Mammary microvascular endothelial cell (primary cell): ENCODE results near the gene GNG7. TPM values are rescaled to one million over a fixed set of nuclear protein-coding genes. Genes with fewer than 3 reads are reported as not detected.

Experiments
- total RNA-seq: library from RNA; depleted of rRNA; stranded (reverse); fragments of >200 nt; gene quantifications from 2 replicates; pipeline ENCODE4 v1.2.3, GENCODE V29; 2015

Gene GNG7
- 0.25 and 0.33 TPM in 2 replicates for total RNA-seq

DNA sequence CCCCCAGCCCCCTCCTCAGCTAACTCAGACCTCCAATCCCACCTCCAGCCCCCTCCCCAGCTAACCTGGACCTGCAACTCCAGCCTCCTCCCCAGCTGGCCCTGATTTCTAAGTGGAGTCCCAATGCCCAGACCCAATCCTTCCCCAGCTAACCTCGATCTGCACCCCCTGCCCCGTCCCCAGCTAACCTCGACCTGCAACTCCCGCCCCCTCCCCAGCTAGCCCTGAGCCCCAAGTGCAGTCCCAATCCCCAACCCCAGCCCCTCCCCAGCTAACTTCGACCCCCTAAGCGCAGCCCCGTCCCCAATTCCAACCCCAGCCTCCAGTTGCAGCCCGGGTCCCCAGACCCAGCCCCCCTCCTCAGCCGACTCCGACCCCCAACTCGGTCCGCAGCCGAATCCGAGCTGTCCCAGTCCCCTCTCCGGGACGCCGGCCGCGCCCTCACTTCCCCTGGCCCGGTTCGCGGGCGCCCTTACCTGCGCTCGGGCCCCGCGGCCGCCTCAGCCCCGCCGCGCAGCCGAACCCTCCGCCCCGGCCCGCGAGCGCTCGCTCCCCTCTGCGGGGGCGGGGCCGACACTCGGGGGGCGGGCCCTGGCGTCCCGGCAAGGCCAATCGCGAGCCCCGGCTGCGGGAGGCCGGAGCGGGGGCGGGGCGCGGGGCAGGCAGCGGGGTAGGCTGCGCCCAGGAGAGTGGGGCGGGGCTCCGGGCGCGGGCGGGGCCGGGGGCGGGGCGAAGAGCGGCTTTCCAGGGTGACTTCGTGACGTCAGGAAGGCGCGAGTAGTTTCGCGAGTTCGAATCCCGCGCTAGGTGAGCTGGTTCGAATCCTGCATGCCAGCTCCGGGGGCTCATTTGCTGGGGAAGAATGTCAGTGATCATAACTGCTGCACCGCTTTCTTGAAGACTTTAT, at the start of gene GNG7:
GNG7 (minus strand) TSS at position 525 of the 907 bp plus-strand sequence. CDS start 182,006 bp downstream, outside the sequence.

DNA sequence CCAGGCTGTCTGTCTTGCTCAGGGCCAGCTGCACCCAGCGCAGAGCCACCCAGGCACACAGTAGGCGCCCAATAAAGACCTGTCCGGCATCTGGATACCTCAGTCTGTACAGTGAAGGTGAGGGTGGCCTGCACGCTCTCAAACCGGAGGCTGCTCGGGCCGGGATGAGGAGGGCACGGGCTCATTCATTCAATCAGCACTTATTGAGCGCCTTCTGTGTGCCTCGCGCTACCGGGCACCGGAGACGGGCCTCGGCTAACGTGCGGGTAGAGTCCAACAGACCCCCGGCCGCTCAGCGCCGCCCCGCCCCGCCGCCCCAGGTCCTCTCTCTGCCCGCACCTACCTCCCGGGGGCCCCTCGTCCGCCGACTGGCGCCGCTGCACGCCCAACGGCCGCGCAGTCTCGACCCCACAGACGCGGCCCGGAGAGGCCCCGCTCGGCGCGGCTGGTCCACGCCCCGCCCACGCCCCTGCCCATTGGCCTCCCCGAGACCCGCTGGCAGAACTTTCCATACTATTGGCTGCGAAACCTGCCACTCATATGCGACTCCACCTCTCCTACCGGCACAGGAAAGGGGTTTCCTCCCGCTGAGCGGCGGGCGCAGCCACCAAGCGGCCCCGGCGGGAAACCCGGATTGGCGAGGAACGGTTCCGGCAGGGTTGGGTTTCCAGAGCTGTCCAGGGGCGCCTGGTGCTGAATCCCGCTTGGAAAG, 37.3 kb upstream of the GNG7 start, which contains the start of gene SLC39A3:
SLC39A3 (minus strand) TSS at position 416 of the 712 bp plus-strand sequence. CDS start 2,760 bp downstream, outside the sequence.

DNA sequence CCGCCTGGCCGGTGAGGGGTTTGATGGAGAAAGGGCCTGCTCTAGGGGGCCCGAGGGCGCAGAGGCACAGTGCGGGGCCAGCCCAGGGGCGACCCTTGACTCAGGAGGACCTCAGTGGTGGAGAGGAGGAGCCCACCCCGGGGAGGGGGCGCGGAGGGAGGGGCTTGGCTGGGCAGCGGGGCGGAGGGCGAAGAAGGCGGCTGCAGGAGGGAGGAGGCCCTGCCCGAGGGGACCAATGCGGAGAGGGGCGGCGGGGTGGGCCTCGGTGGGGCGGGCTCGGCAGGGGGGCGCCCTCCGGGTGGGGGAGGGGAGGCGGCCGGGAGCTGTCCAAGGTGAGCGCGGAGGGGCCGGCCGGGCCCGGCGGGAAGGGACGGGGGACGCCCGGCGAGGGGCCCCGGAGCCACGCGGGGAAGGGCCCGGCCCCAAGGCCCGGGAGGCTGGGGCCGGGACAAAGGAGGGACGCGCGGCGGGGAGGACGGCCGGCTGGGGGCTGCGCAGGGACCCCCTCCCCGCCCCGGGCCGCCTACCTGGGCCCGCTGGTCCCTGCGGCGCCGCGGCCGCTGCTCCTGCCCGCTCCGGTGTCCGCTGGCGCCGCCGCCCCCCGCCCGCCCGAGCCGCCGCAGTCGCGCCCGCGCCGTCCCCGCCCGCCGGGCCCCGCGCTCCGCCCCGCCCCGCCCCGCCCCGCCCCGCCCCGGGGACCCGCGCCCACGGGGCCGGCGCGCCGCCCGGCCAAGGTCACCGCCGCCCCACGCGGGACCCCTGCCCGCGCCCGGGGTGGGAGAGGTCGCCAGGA, 18.5 kb upstream of the GNG7 start, which contains the start of gene DIRAS1:
DIRAS1 (minus strand) TSS at position 596 of the 793 bp plus-strand sequence. CDS start 3,566 bp downstream, outside the sequence.

DNA sequence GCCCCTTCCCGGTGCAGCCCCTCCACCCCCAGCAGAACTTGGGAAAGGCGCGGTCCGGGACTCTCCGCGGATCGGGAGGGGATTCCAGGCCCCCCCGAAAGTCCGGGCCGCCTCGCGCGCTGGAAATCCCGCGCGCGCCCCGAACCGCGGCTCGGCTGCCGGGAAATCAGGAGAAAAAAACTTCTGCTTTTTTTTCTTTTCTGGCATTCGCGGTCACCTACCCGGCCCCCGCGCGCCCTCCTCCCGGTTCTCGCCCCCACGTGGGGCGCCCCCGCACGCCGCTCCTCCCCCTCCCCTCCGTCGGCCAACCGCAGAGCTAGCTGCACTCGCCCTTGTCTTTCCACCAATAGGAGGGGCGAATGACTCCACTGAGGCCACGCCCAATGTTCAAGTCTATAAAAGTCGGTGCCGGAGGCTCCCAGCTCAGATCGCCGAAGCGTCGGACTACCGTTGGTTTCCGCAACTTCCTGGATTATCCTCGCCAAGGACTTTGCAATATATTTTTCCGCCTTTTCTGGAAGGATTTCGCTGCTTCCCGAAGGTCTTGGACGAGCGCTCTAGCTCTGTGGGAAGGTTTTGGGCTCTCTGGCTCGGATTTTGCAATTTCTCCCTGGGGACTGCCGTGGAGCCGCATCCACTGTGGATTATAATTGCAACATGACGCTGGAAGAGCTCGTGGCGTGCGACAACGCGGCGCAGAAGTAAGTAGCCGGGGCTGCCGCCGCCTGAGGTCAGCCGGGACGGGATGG, 226.6 kb downstream of the GNG7 start, which contains the start of gene GADD45B:
GADD45B (plus strand) TSS at position 426 of the 749 bp plus-strand sequence; CDS start at position 658, 232 bp downstream.

Other genes starting within 250 kb of the GNG7 start
- gene LMNB2, start 245.7 kb downstream of the GNG7 start, total RNA-seq = 174 and 185 TPM in 2 replicates
- gene GADD45B, start 226.6 kb downstream of the GNG7 start, total RNA-seq = 81.4 and 87.7 TPM in 2 replicates
- 0.13 and 0.39 TPM in 2 replicates for gene DIRAS1, start 18.7 kb upstream of the GNG7 start, total RNA-seq
- gene SLC39A3, start 37.3 kb upstream of the GNG7 start, total RNA-seq = 39.6 and 43.2 TPM in 2 replicates
- 82.6 and 88.2 TPM in 2 replicates for gene SGTA, start 80.6 kb upstream of the GNG7 start, total RNA-seq
- 152 and 187 TPM in 2 replicates for gene THOP1, start 82.8 kb upstream of the GNG7 start, total RNA-seq
- gene ZNF554, start 117.2 kb upstream of the GNG7 start, total RNA-seq = 0.80 and 1.1 TPM in 2 replicates
- 2.9 and 3.1 TPM in 2 replicates for gene ZNF555, start 138.8 kb upstream of the GNG7 start, total RNA-seq
- gene ZNF556, start 164.6 kb upstream of the GNG7 start, total RNA-seq = not detected in 2 replicates
- gene ZNF57, start 198.2 kb upstream of the GNG7 start, total RNA-seq = 2.1 and 2.2 TPM in 2 replicates
- 1.2 and 2.8 TPM in 2 replicates for gene ZNF77, start 242.3 kb upstream of the GNG7 start, total RNA-seq